VCaP (cell line): ENCODE measurements around the gene CPT1C.

Experiments used
- H3K27ac ChIP-seq: fragments of 450-650 bp; 2 replicates; pipeline ENCODE4 v1.5.1; 2017
- CTCF ChIP-seq: fragments of 450-650 bp; conservative IDR thresholded peaks from 2 replicates; pipeline ENCODE4 v1.5.1; 2017; ENCODE audit warnings: mild to moderate bottlenecking, moderate library complexity

CPT1C gene

GRCh38 chr19:49664171-49665035, 26.5 kb upstream of the CPT1C start:
- 0 out of 2 replicates have a peak, but pooled peaks have one; percentile 20 for TF ChIP-seq CTCF

GRCh38 chr19:49665036-49665350, 25.9 kb upstream of the CPT1C start:
- TF ChIP-seq CTCF, result no peak
- peak overlapping the region; percentile 92 for H3K27ac ChIP-seq

More at GRCh38 chr19:49664171-49665035, 26.5 kb upstream of the CPT1C start:
- H3K27ac ChIP-seq, result peak overlapping the region; percentile 92

- no peak for TF ChIP-seq CTCF
- H3K27ac ChIP-seq, result peak within 1 kb of the TSS; percentile 92
These were observed 25.4 kb upstream of the CPT1C start, which contains the start of the genes BCL2L12 and IRF3 for GRCh38 chr19:49665351-49666119. BCL2L12 (plus strand) TSS chr19:49665933; CDS start chr19:49666693, 760 bp downstream. IRF3 (minus strand) TSS chr19:49665857; CDS start chr19:49664838, 1,019 bp downstream.

GRCh38 chr19:49666120-49666444, 24.8 kb upstream of the CPT1C start:
- TF ChIP-seq CTCF, result no peak
- peak overlapping the region; percentile 92; the same call in 1 of the 2 replicates for H3K27ac ChIP-seq

- TF ChIP-seq CTCF, result no peak
- no peak overlapping the region for H3K27ac ChIP-seq
These were observed 23.4 kb upstream of the CPT1C start for GRCh38 chr19:49667473-49667872.

- no peak overlapping the region for H3K27ac ChIP-seq
- TF ChIP-seq CTCF, result no peak
These were observed 21.4 kb upstream of the CPT1C start for GRCh38 chr19:49669516-49669915.
